ENCODE data around the gene ECPAS. TPM values are rescaled to one million over a fixed set of nuclear protein-coding genes. Genes with fewer than 3 reads are reported as not detected.
A peak's percentile ranks its signal among the peaks of the same experiment; 100 is the strongest.

The ECPAS gene
- 34.7 and 42.6 TPM in 2 replicates for polyA plus RNA-seq
- 80.8 and 99.1 TPM in 2 replicates for polyA minus RNA-seq

DNA sequence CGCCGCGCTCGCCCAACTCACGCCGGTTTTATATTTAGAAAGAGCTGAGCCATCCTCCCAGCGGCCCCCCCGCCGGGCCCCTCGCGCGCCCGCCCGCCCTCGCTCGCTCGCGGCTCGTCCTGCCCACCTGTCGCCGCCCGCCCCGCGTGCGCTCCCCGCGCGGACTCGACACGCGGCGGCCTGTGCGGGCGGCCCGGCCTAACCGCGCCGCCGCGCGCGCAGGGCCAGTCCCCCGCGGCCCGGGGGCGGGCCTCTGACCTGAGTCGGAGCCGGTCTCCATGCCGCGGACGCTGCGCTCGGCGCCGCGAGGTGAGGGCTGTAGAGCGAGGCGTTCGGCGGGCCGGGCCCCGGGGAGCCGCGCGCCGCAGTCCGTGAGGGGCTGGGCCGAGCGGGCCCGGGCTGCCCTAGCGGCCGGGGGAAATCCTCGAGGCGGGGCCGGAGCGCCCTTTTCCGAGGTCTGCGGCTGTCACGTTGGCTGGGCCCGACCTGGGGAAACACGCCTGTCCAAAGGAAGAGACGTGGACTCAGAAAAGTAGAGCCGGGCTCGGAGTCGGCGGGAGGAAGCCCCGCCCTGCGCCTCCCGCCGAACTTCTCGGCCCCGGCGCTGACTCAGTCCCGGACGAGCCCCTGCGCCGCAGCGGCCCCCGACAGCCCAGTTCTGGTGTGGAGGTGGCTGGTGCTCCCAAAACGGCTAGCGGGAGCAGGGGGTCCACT is at the start of gene ECPAS:
ECPAS (minus strand) TSS at position 526 of the 714 bp plus-strand sequence. CDS start 11,465 bp downstream, outside the sequence.
- Histone ChIP-seq H3K27ac (ENCODE audit: low read length) (no peak within 1 kb of the TSS), H3K9me3 (ENCODE audit: low read length) (no peaks in the 10 kb centered on the region), H3K4me2 (ENCODE audit: low read length) (no peak within 1 kb of the TSS), H3K79me2 (replicated peaks; ENCODE audit: insufficient read depth, low read length) (peaks cover 15% of the 10 kb centered on the region), H4K20me1 (ENCODE audit: insufficient read depth) (no peaks in the 10 kb centered on the region), H3K36me3 (ENCODE audit: insufficient read depth, low read length) (no peaks in the 10 kb centered on the region), H2AFZ (ENCODE audit: low read depth, low read length) (no peak within 1 kb of the TSS), H3K9me2 (ENCODE audit: insufficient read depth, low read length) (no peaks in the 10 kb centered on the region), H3K9ac (ENCODE audit: low read length) (peak within 1 kb of the TSS; percentile 73), H3K4me3 (ENCODE audit: low read length) (peak within 1 kb of the TSS; percentile 91), H3K27me3 (ENCODE audit: insufficient read depth, low read depth, low read length) (no peaks in the 10 kb centered on the region), H3F3A (ENCODE audit: insufficient read depth, low read length, poor library complexity, severe bottlenecking) (peaks cover 3% of the 10 kb centered on the region)
- TF ChIP-seq TAF1 (IDR thresholded peaks at IDR 0.05; ENCODE audit: low read depth) (no peak), SMC3 (conservative IDR thresholded peaks at IDR 0.05; ENCODE audit: poor library complexity) (no peak), EZH2 (IDR thresholded peaks at IDR 0.05; ENCODE audit: borderline replicate concordance, insufficient read depth, low read length, poor library complexity, severe bottlenecking) (no peak), POLR2AphosphoS5 (IDR thresholded peaks at IDR 0.05) (no peak), EP300 (conservative IDR thresholded peaks at IDR 0.05; ENCODE audit: poor library complexity, severe bottlenecking) (no peak), RAD21 (conservative IDR thresholded peaks at IDR 0.05) (peak; percentile 12), MXI1 (conservative IDR thresholded peaks at IDR 0.05; ENCODE audit: poor library complexity, severe bottlenecking) (peak; percentile 64)
- TF ChIP-seq, protein P1, sequence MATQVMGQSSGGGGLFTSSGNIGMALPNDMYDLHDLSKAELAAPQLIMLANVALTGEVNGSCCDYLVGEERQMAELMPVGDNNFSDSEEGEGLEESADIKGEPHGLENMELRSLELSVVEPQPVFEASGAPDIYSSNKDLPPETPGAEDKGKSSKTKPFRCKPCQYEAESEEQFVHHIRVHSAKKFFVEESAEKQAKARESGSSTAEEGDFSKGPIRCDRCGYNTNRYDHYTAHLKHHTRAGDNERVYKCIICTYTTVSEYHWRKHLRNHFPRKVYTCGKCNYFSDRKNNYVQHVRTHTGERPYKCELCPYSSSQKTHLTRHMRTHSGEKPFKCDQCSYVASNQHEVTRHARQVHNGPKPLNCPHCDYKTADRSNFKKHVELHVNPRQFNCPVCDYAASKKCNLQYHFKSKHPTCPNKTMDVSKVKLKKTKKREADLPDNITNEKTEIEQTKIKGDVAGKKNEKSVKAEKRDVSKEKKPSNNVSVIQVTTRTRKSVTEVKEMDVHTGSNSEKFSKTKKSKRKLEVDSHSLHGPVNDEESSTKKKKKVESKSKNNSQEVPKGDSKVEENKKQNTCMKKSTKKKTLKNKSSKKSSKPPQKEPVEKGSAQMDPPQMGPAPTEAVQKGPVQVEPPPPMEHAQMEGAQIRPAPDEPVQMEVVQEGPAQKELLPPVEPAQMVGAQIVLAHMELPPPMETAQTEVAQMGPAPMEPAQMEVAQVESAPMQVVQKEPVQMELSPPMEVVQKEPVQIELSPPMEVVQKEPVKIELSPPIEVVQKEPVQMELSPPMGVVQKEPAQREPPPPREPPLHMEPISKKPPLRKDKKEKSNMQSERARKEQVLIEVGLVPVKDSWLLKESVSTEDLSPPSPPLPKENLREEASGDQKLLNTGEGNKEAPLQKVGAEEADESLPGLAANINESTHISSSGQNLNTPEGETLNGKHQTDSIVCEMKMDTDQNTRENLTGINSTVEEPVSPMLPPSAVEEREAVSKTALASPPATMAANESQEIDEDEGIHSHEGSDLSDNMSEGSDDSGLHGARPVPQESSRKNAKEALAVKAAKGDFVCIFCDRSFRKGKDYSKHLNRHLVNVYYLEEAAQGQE (IDR thresholded peaks at IDR 0.05; ENCODE audit: borderline replicate concordance): no peak
- TF ChIP-seq, protein P2, sequence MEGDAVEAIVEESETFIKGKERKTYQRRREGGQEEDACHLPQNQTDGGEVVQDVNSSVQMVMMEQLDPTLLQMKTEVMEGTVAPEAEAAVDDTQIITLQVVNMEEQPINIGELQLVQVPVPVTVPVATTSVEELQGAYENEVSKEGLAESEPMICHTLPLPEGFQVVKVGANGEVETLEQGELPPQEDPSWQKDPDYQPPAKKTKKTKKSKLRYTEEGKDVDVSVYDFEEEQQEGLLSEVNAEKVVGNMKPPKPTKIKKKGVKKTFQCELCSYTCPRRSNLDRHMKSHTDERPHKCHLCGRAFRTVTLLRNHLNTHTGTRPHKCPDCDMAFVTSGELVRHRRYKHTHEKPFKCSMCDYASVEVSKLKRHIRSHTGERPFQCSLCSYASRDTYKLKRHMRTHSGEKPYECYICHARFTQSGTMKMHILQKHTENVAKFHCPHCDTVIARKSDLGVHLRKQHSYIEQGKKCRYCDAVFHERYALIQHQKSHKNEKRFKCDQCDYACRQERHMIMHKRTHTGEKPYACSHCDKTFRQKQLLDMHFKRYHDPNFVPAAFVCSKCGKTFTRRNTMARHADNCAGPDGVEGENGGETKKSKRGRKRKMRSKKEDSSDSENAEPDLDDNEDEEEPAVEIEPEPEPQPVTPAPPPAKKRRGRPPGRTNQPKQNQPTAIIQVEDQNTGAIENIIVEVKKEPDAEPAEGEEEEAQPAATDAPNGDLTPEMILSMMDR (IDR thresholded peaks at IDR 0.05; ENCODE audit: poor library complexity, severe bottlenecking): no peak

GRCh38 chr9:111533099-111533790 is 49.1 kb upstream of the ECPAS start:
- Histone ChIP-seq H3K27ac (ENCODE audit: low read length) (no peak overlapping the region), H3K9me3 (ENCODE audit: low read length) (no peaks in the 10 kb centered on the region), H2AFZ (ENCODE audit: low read depth, low read length) (no peak overlapping the region), H4K20me1 (ENCODE audit: insufficient read depth) (no peaks in the 10 kb centered on the region), H3K27me3 (ENCODE audit: insufficient read depth, low read depth, low read length) (no peaks in the 10 kb centered on the region), H3K4me2 (ENCODE audit: low read length) (no peak overlapping the region), H3K4me3 (ENCODE audit: low read length) (no peak overlapping the region), H3K9me2 (ENCODE audit: insufficient read depth, low read length) (no peaks in the 10 kb centered on the region), H3K9ac (ENCODE audit: low read length) (no peak overlapping the region), H3F3A (ENCODE audit: insufficient read depth, low read length, poor library complexity, severe bottlenecking) (no peaks in the 10 kb centered on the region), H3K79me2 (replicated peaks; ENCODE audit: insufficient read depth, low read length) (no peaks in the 10 kb centered on the region), H3K36me3 (ENCODE audit: insufficient read depth, low read length) (no peaks in the 10 kb centered on the region)
- TF ChIP-seq POLR2AphosphoS5 (IDR thresholded peaks at IDR 0.05): no peak
- TF ChIP-seq SMC3 (conservative IDR thresholded peaks at IDR 0.05; ENCODE audit: poor library complexity): no peak
- no peak for TF ChIP-seq MXI1 (conservative IDR thresholded peaks at IDR 0.05; ENCODE audit: poor library complexity, severe bottlenecking)
- TF ChIP-seq, protein P1 (IDR thresholded peaks at IDR 0.05; ENCODE audit: borderline replicate concordance): no peak
- no peak for TF ChIP-seq TAF1 (IDR thresholded peaks at IDR 0.05; ENCODE audit: low read depth)
